ENCODE data around the gene PCDHGB3.
A peak's percentile ranks its signal among the peaks of the same experiment; 100 is the strongest.

Gene PCDHGB3

GRCh38 chr5:141419074-141419880 is 49.2 kb downstream of the PCDHGB3 start:
- TF ChIP-seq ZNF274 (IDR thresholded peaks at IDR 0.05; ENCODE audit: low read depth, low read length), result no peak
- no peak overlapping the region for H3K4me3 ChIP-seq (ENCODE audit: low read length)

GRCh38 chr5:141420855-141421488 is 50.9 kb downstream of the PCDHGB3 start, which contains the start of gene PCDHGA11:
PCDHGA11 (plus strand) TSS chr5:141421051; CDS start chr5:141421228, 177 bp downstream.
- no peak for TF ChIP-seq ZNF274 (IDR thresholded peaks at IDR 0.05; ENCODE audit: low read depth, low read length)
- peak within 1 kb of the TSS; percentile 56 for H3K4me3 ChIP-seq (ENCODE audit: low read length)

GRCh38 chr5:141421489-141421855 is 51.4 kb downstream of the PCDHGB3 start:
- TF ChIP-seq ZNF274 (IDR thresholded peaks at IDR 0.05; ENCODE audit: low read depth, low read length), result no peak
- peak overlapping the region; percentile 56 for H3K4me3 ChIP-seq (ENCODE audit: low read length)
